Adipose tissue (tissue), 3 donors: Measurements from ENCODE around the gene IMPDH1. TPM values are rescaled to one million over a fixed set of nuclear protein-coding genes. Genes with fewer than 3 reads are reported as not detected.
A peak's percentile ranks its signal among the peaks of the same experiment; 100 is the strongest.
"Not testable (repeated sequence)": the region's sequence is repeated elsewhere in the genome, so short reads cannot be mapped to it uniquely, and the experiment has no call there.

Source experiments
- H3K27ac ChIP-seq: one replicate; pipeline ENCODE4 v1.5.1; 2013; ENCODE audit warnings: low read depth, low read length
- WGBS, 3 donors: extraction: QIAGEN DNeasy Blood & Tissue Kit; methylation state at CpG; one replicate each; pipeline ENCODE4 v1.1.7; 2013; 5-methylcytosine and 5-hydroxymethylcytosine counted together
- polyA plus RNA-seq, 3 donors: library from polyadenylated mRNA; stranded (reverse); fragments of 200-250 nt; gene quantifications; one replicate each; pipeline ENCODE4 v1.2.3, GENCODE V29; 2013
- donor health status: healthy with polysubstance abuse.
- donor health status: Bipolar disorder and iron deficiency.
- donor health status: healthy.

Gene IMPDH1
- polyA plus RNA-seq = 100 to 1,000 TPM in 1 of 3 donors, 10 to 100 TPM in 2; 34.8 to 201 (median 81.2) TPM

DNA sequence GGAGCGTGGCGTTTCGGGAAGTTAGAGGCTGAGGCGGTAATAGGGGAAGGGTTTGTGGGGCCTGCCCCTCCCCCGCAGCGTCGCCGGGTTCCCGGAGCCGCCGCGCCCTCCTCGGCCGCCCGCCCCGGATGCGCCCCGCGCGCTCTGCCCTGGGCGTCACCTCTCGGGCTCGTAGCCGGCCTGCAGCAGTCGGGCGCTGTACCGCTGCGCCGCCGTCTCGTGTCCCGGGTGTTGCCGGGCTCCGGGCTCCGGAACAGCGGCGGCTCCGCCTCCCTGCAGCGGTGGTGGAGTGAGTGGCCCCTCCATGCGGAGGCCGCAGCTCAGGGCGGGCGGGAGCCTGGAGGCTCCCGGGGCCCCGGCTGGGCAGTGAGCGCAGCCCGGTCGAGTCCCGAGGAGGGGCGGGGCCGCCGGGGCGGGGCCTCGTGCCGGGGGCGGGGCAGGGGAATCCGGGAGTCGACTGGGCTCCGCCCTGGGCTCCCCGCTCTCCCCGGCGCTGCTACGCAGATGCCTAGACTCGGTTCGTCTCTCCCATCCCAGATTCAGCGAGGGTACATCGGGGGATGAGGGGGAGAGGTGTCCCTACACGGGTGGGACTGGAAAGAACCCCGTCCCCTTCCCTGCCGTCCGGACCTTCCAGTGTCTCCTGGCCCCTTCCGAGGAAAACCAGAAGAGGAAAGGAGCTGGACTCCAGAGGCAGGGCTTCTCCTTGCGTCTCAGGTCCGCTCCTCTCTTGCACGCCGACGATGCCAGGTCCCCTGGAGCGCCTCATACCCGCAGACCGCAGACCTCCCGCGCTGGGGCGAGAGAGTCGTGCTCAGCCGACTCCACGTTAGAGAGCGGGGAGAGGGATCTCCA lies at the start of gene IMPDH1:
IMPDH1 (minus strand) TSS at position 387 of the 855 bp plus-strand sequence; CDS start at position 306, 81 bp downstream.
- peak within 1 kb of the TSS; percentile 85 for H3K27ac ChIP-seq
- 0 to 1% (median 0%) methylated on average over 57 to 87 of the region's 87 CpGs for WGBS, 3 donors

DNA sequence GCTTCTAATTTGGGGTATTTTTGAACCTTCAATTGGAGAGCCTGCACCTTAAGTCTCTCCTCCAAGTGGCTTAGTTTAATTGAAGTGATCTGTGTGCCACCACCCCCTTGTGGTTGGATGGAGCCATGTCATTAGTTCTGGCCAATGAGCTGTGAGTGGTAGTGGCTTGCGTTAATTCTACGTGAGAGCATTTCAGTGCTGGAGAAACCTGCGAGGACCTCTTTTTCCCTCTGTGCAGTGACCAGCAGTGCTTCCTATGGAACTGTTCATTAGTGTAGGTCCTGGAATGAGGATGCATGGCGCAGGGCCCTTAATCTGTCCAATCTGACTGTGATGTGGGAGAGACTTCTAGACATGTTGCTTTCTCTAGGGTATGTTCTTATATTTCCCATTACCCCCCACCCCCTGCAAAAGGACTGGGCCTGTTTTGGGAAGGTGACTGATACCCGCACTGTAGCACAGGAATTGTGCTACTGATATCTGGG lies 49.7 kb upstream of the IMPDH1 start:
- 35 to 42% (median 36%) methylated on average over 5 of the region's 5 CpGs for WGBS, 3 donors
- no peak overlapping the region for H3K27ac ChIP-seq

DNA sequence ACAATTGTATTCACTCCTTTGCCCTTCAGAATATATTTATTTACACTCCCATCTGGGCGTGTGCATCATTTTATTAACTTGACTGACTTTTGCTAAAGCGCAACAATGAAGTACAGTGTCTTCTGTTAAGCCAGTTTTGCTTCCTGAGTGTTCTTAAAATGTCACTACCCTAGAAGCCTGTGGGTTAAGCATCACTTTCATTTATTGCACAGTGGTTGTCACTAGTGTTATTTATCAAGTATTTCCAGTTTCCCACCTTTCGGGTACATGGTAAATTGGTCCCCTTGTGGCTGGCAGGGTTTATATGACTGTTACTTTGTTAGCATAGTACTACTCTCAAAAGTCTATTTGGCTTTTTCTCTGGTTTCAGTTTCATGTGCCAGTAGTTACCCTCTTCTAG lies 49.2 kb upstream of the IMPDH1 start:
- no peak overlapping the region for H3K27ac ChIP-seq
- 52 to 58% (median 57%) methylated on average over 3 of the region's 3 CpGs for WGBS, 3 donors

DNA sequence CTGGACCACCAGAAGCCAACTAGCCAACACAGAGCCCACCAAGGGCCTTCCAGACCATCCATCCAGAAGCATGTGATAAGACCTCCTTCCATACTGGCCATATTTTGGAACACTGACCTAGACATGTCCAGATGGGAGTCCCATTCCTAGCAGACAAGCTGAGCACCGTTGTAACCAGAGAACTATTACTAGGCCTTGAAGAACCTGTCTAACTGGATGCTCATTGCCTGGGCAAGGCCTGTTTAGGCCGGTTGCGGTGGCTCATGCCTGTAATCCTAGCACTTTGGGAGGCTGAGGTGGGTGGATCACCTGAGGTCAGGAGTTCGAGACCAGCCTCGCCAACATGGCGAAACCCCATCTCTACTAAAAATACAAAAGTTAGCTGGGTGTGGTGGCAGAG lies 47.6 kb upstream of the IMPDH1 start:
- WGBS, 3 donors = 79 to 93% (median 90%) methylated on average over 6 of the region's 6 CpGs
- H3K27ac ChIP-seq = not testable (repeated sequence)

DNA sequence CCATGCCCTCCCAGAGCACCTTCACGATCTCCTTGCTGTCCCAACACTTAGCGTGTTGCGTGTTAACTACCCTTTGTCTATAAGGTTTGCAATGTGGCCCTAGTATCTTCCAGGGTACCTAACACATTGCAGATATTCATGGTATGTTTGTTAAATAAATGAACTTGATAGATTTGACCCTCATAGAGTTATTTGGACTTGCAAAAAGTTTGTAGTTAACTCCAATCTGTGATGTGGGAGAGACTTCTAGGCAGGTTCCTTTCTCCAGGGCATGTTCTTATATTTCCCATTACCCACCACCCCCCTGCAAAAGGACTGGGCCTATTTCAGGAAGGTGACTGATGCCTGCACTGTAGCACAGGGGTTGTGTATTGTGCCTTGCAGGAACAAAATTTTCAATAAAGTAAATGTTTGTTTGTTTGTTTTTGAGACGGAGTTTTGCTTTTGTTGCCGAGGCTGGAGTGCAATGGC lies 46.5 kb upstream of the IMPDH1 start:
- 6 to 10% (median 8%) methylated on average over 5 of the region's 5 CpGs for WGBS, 3 donors
- H3K27ac ChIP-seq = no peak overlapping the region

DNA sequence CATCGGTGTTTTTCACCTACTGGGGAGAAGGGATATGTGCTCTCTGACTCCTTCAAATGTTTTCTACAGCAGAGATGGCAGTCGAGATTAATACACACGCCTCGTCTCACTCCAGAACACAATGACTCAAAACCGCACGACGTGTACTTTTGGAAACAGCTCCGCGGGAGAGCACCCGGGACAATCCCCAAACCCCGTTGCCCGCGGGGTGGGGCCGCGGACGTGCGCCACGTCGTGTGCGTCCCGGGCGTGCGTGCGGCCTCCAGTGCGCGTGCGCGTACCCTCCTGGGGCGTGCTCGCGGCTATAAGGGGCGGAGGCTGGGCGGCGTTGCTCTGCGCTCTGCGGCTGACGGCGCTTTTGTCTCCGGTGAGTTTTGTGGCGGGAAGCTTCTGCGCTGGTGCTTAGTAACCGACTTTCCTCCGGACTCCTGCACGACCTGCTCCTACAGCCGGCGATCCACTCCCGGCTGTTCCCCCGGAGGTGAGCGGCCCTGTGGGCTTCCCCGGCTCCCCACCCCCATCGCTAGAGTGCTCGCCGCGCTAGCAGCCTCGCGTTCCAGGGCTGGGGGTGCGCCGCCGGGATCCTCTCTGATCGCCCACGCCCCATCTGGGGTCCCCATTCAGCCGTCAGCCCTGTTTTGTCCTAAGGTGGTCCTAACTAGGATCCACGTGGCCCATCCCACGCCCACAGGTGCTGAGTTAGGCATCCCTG lies 45.9 kb upstream of the IMPDH1 start, which contains the start of gene HILPDA:
HILPDA (plus strand) TSS at position 336 of the 712 bp plus-strand sequence. CDS start 1,391 bp downstream, outside the sequence.
- WGBS, 3 donors = 0 to 1% (median 0%) methylated on average over 56 to 64 of the region's 64 CpGs
- H3K27ac ChIP-seq = peak within 1 kb of the TSS; percentile 92

DNA sequence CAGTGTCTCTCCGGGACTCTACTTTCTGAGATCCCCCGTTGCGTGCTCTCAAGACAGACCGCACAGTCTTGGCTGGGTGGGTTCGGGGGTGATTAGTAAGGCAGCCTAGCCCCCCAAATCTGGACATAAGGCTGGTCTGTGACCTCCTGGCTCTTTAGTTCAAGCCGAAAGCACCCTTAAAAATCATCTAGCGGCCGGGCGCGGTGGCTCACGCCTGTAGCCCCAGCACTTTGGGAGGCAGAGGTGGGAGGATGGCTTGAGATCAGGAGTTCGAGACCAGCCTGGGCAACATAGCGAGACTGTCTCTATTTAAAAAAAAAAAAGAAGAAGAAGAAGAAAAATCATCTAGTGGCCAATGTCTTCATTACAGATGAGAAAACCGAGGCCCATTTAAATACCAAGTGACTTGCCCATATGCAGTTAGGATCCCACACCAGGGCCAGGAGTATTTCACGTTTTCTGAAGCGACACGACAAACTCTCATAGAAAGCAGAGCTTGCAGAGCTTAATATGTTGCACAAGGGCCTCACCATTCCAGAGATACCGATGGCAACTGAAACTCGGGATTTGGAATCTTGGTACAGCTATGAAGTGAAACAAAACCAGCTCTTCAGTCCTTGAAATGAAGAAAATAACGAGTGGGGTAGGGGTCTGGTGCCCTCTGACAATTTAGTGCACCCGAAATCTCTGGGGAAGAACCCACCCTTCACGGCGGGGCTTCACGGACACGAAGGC lies 45.2 kb upstream of the IMPDH1 start:
- WGBS, 3 donors = 44 to 48% (median 45%) methylated on average over 25 of the region's 25 CpGs
- H3K27ac ChIP-seq = peak overlapping the region; percentile 92

DNA sequence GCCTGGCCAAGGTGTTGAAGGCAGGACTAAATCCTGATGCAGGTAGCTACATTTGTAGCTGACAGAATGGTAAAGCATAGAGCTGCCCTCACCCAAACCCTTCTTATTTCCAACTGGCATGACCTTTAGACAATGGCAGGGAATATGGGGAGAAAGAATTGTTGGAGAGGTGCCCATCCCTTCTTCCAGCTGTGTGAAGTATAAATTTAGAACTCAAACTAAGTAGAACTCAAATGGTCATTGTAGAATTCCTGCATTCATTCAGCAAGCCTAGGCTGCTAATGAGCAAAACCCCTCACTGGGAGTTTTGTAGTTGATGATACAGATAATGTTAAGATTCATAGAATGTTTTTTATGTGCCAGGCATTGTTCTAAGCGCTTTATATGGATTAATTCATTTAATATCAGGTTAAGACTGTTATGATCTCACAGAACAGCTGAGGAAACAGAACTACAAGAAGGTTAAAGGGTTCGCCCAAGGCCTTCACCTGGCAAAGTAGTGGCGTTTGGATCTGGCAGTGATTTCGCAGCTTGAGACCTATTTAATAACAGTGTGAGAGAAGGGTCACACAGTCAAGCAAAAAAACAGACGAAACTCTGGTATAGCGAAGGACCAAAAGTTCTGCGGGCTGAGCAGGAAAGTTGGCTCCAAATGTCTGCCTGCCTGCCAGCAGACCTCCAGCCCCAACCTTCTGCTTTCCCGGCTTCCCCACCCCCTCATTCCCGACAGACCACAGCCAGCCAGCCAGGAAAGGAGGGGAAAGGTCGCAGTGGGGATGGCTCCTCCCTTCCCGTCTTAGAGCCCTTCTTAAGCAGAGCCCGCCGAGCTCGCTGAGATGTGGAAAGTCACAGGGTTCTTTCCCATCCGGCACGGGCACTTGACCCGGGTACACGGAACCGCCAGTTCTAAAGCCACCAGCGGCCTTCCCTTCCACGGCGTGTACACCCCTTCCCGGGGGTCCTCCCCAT lies 44.3 kb upstream of the IMPDH1 start:
- WGBS, 3 donors = 24 to 38% (median 34%) methylated on average over 23 of the region's 23 CpGs
- peak overlapping the region; percentile 92 for H3K27ac ChIP-seq

DNA sequence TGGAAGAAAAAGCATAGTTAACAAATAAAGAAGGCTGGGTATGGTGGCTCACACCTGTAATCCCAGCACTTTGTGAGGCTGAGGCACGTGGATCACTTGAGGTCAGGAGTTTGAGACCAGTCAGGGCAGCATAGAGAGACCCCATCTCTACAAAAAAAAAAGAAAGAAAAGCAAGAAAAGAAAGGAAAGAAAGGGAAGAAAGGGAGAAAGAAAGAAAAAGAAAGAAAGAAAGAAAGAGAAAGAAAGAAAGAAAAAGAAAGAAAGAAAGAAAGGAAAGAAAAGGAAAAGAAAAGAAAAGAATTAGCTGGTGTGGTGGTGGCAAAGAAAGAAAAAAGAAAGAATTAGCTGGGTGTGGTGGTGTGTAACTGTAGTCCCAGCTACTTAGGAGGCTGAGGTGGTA lies 42.8 kb upstream of the IMPDH1 start:
- 88 to 93% (median 88%) methylated on average over 1 of the region's 1 CpG for WGBS, 3 donors
- H3K27ac ChIP-seq = no peak overlapping the region

DNA sequence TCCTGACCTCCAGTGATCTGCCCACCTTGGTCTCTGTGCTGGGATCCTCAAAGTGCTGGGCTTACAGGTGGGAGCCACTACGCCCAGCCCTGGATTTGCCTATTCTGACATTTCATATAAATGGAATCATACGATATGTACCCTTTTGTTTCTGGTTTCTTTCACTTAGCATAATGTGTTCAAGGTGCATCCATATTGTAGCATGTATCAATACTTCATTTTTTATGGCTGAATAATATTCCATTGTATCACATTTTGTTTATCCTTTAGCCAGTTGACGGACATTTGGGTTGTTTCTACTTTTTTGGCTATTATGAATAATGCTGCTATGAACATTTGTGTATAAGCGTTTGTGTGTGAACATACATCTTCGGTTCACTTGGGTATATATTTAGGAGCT lies 41.1 kb upstream of the IMPDH1 start:
- 88 to 95% (median 93%) methylated on average over 5 of the region's 5 CpGs for WGBS, 3 donors
- H3K27ac ChIP-seq = peak overlapping the region; percentile 65

DNA sequence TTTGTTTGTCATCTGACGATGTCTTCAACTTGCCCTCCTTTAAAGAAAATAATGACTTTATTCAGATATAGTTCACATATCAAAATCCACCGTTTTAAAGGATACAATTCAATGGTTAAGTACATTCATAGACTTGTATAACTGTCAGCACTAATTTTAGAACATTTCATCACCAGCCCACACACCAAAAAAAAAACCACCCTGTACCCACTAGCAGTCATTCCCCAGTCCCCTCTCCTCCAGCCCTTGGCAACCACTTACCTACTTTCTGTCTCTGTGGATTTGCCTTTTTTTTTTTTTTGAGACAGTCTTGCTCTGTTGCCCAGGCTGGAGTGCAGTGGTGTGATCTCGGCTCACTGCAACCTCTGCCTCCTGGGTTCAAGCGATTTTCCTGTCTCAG lies 40.6 kb upstream of the IMPDH1 start:
- H3K27ac ChIP-seq = no peak overlapping the region
- 50 to 74% (median 53%) methylated on average over 4 of the region's 4 CpGs for WGBS, 3 donors

DNA sequence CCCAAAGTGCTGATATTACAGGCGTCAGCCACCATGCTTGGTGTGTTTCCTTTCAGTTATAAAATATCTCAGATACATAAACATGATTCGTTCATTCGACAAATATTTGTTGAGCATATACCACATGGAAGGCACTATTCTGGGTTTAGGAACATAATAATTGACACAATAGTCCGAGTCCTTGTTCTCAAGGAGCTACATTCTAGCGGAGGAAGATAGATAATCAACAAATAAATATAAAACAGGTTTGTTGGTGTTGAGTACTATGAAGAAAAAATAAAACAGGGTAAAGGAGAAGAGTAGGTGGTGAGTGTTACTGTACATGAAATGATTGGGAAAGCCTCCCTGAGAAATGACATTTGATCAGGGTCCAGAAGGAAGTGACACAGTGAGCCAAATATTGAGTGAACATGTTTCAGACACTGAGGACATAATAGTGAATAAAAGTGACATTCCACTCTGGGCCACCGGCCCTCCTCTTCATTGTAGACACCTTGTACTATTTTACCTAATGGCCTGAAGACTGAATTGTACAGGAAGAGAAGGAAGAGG lies 39.0 kb upstream of the IMPDH1 start:
- 85 to 88% (median 86%) methylated on average over 6 of the region's 6 CpGs for WGBS, 3 donors
- H3K27ac ChIP-seq = no peak overlapping the region

DNA sequence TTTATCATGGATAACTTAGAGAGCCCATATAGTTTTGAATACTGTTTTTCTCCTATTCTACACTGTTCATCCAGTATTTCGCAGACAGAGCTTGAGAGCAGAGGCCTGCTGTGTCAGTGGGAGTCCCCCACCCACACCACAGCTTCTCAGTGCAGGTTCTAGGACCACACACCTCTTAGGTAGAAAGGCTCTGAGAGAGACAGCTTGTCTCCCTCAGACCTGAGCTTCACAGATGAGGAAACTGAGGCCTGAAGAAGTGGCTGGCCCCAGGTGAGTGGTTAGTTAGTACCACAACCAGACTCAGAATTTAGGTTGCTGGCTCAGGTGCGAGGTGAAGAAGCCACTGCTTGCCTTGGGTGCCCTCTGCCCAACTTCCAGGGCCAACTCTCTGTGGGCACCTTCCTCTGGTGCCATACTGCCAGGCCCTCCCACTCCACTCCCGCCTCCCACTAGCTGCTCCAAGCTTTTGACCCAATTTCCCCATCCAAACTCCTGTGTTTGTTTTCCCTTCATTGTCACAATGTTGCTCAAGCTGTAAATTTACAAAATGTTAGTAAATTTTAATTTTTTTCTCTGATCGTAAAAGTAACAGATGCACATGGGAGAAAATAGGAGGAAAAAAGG lies 38.3 kb upstream of the IMPDH1 start:
- H3K27ac ChIP-seq = no peak overlapping the region
- WGBS, 3 donors = 71 to 89% (median 71%) methylated on average over 3 to 4 of the region's 4 CpGs

DNA sequence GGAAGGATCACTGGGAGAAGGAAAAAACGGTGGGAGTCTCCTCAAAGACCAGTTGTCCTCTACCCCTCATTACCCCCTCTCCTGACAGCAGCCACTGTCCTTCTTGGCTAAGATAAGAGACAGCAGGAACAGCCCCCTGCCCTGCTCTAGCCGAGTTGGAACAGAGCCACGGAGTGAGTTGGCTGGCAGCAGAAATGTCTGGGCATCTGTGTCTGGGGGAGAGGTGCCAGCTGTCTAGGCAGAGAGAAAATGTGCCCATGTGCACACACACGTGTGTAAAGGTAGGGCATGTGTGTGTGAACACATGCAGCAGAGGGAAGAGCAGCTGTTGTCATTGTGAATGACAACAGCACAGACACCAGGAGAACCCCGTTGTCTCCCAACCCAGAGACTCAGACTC lies 36.5 kb upstream of the IMPDH1 start:
- H3K27ac ChIP-seq = no peak overlapping the region
- 46 to 67% (median 54%) methylated on average over 5 of the region's 5 CpGs for WGBS, 3 donors

DNA sequence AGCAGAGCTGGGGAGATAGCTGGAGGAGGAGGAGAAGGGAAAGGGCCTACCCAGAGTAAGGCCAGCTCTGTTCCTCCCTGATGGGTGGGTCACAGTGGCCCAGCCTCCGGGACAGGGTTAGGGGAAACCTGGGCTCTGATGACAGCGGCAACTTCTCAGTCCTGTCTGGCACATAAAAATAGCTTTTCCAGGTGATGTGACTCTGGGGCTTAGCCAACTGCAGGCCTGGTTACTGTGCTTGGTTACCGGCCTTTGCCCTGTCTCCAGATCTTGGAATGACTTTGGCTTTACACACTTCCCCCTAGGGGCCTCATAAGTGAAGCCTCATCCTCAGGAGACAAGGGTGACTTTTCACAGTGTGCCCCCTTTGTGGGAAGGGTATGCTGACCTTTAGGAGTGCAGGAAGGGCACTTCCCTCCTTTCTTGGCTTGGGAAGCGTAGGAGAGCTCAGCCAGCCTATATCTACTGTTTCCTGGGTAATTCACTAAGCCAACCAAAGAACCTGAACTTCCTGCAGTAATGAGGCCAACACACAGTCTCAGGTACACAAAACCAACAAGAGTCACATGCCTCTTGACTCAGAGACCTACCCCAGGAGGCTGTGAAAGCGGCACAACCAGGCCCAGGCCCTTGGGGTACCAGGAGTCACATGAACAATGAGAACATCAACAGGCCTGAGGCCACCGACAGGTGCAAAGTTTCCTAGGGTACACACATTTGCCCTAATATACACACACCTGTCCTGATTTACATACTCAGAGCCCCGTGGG lies 34.2 kb upstream of the IMPDH1 start:
- 71 to 84% (median 74%) methylated on average over 7 of the region's 7 CpGs for WGBS, 3 donors

DNA sequence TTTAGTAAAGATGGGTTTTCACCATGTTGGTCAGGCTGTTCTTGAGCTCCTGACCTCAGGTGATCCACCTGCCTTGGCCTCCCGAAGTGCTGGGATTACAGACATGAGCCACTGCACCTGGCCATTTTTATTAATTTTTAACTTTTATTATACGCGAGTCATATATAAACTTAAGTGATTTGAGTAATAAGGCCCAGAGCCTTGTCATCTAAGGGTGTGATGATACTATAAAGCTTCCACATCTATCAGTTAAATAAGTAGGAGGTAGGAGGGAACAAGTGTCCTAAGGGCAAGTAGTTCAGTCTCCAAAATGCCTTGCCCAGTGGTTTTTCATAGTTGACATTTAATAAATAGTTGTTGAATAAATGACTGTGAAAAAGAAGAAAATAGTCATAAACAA lies 32.6 kb upstream of the IMPDH1 start:
- no peak overlapping the region for H3K27ac ChIP-seq
- 71 to 94% (median 87%) methylated on average over 3 of the region's 3 CpGs for WGBS, 3 donors

More for the DNA sequence above, 34.2 kb upstream of the IMPDH1 start:
- no peak overlapping the region for H3K27ac ChIP-seq
